LNCAP (cell line): ENCODE data around the gene ZNHIT1.

Source experiments
- TF ChIP-seq, protein P1 (sequence below): fragments of 450-650 bp; IDR thresholded peaks from 2 replicates; pipeline ENCODE4 v1.5.1; 2017; ENCODE audit warnings: mild to moderate bottlenecking

Gene ZNHIT1

GRCh38 chr7:101206665-101207042 is 11.3 kb upstream of the ZNHIT1 start:
- TF ChIP-seq, protein P1, sequence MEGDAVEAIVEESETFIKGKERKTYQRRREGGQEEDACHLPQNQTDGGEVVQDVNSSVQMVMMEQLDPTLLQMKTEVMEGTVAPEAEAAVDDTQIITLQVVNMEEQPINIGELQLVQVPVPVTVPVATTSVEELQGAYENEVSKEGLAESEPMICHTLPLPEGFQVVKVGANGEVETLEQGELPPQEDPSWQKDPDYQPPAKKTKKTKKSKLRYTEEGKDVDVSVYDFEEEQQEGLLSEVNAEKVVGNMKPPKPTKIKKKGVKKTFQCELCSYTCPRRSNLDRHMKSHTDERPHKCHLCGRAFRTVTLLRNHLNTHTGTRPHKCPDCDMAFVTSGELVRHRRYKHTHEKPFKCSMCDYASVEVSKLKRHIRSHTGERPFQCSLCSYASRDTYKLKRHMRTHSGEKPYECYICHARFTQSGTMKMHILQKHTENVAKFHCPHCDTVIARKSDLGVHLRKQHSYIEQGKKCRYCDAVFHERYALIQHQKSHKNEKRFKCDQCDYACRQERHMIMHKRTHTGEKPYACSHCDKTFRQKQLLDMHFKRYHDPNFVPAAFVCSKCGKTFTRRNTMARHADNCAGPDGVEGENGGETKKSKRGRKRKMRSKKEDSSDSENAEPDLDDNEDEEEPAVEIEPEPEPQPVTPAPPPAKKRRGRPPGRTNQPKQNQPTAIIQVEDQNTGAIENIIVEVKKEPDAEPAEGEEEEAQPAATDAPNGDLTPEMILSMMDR: no peak

DNA sequence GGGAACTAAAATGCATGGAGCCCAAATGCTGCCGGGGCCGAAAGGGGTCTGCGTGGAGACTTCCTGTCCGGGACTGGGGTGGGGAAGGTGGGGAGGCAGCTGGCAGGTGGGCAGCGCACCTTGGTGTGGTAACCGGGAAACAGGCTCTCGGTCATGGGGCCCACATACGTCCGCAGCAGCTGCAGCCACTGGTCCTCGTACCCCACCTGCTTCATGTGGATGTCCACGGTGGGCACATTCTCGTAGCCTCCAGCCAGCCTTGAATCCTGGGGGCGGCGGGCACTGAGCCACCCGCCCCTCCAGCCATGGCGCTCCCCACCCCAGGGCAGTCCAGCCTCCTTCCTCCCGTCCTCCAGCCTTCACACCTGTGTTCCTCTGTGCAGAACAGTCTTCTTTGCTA is 10.5 kb upstream of the ZNHIT1 start:
- TF ChIP-seq, protein P1: no peak

GRCh38 chr7:101208794-101209193 is 9.2 kb upstream of the ZNHIT1 start:
- TF ChIP-seq, protein P1: no peak

DNA sequence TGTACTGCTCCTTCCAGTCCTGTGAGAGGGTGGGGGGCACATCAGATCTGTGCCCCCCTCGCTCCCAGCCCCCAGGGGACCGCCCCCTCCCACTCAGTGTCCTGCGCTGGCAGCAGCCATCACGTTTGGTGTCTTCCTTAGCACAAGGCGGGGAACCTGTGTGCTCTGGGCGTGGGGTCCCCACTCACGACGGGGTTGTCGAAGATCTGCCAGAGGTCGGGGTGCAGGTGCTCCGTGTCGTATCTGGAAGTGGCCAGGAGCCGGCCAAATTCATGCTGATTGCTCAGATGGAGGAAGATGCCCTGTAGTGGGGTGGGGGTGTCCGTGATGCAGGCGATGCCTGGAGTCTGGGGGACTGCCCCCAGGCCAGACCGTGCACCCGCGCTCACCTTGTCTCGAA is 7.8 kb upstream of the ZNHIT1 start:
- TF ChIP-seq, protein P1: no peak

- TF ChIP-seq, protein P1: no peak
Observed at GRCh38 chr7:101211501-101211900, 6.5 kb upstream of the ZNHIT1 start.

DNA sequence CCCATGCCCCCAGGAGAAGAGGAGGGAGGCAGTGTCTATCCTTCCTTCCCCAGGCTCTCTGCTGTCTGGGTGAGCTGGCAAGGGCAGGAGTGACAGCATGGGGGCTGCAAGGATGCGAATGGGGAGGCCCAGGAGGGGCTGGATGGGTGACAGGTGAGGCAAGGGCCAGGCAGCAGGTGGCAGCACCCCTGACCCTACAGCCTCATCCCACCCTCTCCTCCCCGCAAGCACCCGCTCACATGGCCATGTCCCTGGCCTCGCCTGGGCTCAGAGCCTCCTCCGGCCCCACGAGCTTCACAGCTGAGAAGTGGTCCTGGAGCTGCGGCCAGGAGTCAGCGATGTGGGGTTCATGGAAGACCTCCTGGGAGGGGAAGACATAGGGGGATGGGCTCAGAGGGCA is 6.0 kb upstream of the ZNHIT1 start:
- TF ChIP-seq, protein P1: no peak

DNA sequence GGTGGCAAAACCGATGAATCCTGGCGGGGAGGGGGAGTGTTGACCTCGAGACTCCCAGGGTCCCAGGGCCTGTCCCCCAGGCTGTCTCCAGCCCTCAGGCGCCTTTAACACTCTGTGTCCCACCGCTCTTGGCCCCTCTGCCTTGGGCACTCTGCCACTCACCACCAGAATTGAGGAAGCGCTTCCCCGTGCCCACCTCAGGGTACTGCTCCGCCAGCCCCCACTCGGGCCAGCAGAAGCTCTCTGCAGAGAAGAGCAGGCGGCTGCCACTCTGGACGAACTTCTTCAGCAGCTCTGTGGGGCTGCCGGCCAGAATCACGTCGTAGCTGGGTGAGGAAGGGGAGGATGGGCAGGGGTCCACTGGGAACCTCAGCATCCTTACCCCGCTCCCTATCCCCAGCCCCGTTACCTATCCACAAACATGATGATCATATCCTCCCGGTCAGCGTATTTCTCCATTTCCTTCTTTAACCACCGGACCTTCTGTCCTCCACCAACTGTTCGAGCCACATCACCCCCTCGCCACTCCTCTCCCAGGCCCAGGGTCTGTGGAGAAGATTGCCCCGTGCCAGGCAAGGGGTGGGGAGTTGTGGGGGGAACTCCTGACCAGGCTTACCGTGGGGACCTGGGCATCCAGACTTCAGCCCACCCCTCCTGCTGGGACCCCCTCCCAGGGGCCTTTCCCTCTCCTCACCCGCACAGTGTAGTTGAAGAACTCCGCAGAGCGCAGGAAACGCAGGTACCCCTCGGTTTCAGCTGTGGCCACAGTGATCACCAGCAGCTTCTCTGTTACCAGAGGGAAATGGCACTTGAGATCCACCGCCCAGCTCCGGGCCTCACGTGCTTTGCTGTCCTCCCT is 1.7 kb upstream of the ZNHIT1 start:
- TF ChIP-seq, protein P1: no peak
